Astrocyte of the spinal cord (primary cell): ENCODE data around the gene LAMA3.

Source experiments
- DNase-seq: peaks from one replicate; pipeline ENCODE4 v3.0.0; 2011; ENCODE audit warnings: low read depth, low spot score
- H3K4me3 ChIP-seq: 2 replicates; pipeline ENCODE4 v1.5.1; 2011; ENCODE audit warnings: low read depth, mild to moderate bottlenecking, low read length, moderate library complexity
- CTCF ChIP-seq: IDR thresholded peaks from 2 replicates; pipeline ENCODE4 v1.5.1; 2012; ENCODE audit warnings: low read depth, mild to moderate bottlenecking, low read length, inconsistent platforms
- in situ Hi-C: cut with HindIII; loops from 2 replicates; pipeline ENCODE4 v1.10.0; 2017; ENCODE audit warnings: low sequenced_read_pairs

LAMA3 gene

GRCh38 chr18:23939896-23940295, 250.6 kb downstream of the LAMA3 start:
- in situ Hi-C loops, result no loop called here
- no peak for DNase-seq
- TF ChIP-seq CTCF, result no peak
- no peak overlapping the region for H3K4me3 ChIP-seq

GRCh38 chr18:23941791-23942190, 252.5 kb downstream of the LAMA3 start:
- no peak overlapping the region for H3K4me3 ChIP-seq
- in situ Hi-C loops, result no loop called here
- TF ChIP-seq CTCF, result no peak
- no peak for DNase-seq

- TF ChIP-seq CTCF, result no peak
- in situ Hi-C loops, result no loop called here
- no peak for DNase-seq
- no peak overlapping the region for H3K4me3 ChIP-seq
Observed at GRCh38 chr18:23943104-23943503, 253.9 kb downstream of the LAMA3 start.

- TF ChIP-seq CTCF, result no peak
- no peak overlapping the region for H3K4me3 ChIP-seq
- DNase-seq, result peak; percentile 59
- in situ Hi-C loops, result no loop called here
Observed at GRCh38 chr18:23943903-23944624, 254.8 kb downstream of the LAMA3 start.

- no peak overlapping the region for H3K4me3 ChIP-seq
- in situ Hi-C loops, result no loop called here
- no peak for TF ChIP-seq CTCF
- no peak for DNase-seq
Observed at GRCh38 chr18:23945416-23946079, 256.3 kb downstream of the LAMA3 start.

GRCh38 chr18:23949863-23950262, 260.6 kb downstream of the LAMA3 start:
- no peak overlapping the region for H3K4me3 ChIP-seq
- in situ Hi-C loops, result no loop called here
- DNase-seq, result no peak
- no peak for TF ChIP-seq CTCF
